GM19438 (cell line): ENCODE measurements around the gene PREP.
"Not testable (repeated sequence)": the region's sequence is repeated elsewhere in the genome, so short reads cannot be mapped to it uniquely, and the experiment has no call there.

Source experiments
- ATAC-seq: cut with Tn5 transposase; IDR thresholded peaks from one replicate; pipeline ENCODE4 v1.9.1; 2021; ENCODE audit warnings: low read depth; ENCODE audit not compliant: unreplicated experiment

Gene PREP

DNA sequence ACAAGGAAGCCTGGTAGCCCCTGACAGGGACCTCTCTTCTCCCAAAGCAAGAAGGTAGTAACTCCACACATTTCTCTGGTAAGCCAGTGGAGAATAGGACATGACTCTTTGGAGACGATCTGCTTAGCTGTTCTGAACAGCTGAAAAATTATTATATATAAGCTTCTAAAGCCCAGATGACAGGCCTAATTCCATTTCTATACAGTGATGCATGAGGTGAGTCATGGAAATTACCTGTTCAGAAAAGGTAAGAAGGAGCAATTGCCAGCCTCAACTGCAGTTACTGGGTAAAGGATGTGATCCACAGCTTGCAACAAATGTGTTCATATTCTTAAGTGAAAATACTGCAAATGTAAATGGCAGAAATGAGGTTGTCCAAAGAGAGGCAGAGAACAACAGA, 54.0 kb downstream of the PREP start:
- ATAC-seq = no peak

DNA sequence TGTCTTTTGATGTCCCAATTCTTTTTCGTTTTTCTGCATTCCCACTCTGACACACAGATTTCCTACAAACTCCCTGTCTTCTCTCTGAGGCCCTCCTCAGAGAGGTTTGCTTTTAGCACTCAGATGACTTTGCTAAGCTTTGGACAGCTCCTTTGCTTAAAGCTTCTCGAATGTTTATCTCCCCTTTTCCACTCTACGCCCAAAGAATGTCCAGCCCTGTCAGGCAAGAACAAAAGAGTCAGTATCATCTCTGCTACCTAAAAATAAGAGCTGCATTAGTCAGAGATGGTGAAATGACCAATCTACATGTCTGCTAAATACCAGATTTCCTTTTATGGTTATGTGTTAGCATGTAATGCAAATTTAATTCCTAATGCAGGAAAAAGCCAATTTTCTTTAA, 56.8 kb downstream of the PREP start:
- ATAC-seq = no peak

GRCh38 chr6:105345506-105345905, 57.4 kb downstream of the PREP start:
- no peak for ATAC-seq

DNA sequence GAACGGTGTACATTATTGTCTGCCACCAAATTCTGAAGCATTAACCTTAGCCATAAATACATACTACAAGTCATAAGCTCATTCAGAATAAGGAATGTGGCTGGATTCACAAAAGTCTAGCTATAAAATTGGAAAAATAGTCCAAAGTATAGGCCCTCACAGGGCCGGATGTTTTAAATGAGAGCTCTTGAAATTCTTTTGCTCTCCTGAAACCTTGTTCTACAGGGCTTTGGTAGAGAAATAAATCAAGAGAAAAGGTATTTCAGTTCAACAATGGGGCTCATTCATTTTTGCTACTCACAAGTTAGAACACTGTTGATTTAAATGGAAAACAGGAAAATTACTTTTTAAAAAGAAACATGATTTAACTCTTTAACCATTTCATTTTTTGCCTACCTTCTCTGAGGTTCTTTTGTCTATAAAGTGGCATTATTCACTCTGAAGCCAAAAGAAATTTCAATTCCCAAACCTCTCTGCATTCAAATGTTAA, 58.0 kb downstream of the PREP start:
- ATAC-seq = no peak

DNA sequence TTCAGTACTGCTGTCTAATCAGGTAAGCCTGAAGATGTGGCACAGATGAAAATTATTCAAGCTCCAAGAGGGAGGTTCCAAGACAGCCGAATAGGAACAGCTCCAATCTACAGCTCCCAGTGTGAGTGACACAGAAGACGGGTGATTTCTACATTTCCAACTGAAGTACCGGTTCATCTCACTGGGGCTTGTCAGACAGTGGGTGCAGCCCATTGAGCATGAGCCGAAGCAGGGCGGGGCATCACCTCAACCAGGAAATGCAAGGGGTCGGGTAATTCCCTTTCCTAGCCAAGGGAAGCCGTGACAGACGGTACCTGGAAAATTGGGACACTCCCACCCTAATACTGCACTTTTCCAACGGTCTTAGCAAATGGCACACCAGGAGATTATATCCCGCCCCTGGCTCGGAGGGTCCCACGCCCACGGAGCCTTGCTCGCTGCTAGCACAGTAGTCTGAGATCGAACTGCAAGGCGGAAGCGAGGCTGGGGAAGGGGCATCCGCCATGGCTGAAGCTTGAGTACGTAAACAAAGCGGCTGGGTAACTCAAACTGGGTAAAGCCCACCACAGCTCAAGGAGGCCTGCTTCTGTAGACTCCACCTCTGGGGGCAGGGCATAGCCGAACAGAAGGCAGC, 64.4 kb downstream of the PREP start:
- ATAC-seq = not testable (repeated sequence)

DNA sequence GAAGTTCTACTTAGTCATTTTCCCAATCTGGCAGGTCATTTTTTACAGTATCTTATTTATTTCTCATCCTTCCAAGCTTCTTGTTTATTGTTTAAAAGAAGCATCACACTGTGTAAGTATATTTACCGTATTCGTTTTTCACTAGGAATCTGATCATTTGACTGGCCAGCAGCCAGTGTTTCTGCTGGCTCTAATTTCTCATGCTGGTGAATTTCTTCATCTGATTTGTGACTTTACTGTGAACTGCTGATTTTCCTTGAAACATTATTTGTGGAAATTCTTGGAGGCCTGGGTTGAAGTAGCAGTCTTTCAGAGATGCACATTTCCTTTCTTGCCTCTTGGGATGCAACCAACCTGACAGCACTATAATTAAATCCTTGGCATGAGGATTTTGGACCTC, 65.9 kb downstream of the PREP start:
- ATAC-seq = no peak

- ATAC-seq = no peak
These were observed 70.3 kb downstream of the PREP start for GRCh38 chr6:105332576-105332975.

DNA sequence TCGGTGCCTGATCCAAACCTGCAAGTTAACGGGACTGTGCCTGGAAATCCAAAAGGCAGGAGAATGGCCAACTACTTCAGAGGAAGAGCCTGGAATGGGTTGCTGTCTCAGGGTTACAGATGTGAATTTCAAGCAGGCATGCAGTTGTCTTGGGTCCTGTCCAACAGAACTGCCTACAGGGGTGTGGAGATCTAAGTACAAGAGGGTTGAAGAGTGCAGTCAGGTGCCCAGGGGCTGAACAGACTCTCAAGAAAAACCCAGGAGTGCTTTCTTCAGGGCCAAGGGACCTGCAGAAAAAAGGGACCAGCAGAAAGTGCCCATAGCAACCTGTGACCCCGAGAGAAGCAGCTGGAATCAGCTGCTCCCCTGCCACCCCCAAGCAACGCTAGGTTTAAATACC, 71.0 kb downstream of the PREP start:
- ATAC-seq = no peak

- no peak for ATAC-seq
These were observed 72.0 kb downstream of the PREP start for GRCh38 chr6:105330913-105331312.

DNA sequence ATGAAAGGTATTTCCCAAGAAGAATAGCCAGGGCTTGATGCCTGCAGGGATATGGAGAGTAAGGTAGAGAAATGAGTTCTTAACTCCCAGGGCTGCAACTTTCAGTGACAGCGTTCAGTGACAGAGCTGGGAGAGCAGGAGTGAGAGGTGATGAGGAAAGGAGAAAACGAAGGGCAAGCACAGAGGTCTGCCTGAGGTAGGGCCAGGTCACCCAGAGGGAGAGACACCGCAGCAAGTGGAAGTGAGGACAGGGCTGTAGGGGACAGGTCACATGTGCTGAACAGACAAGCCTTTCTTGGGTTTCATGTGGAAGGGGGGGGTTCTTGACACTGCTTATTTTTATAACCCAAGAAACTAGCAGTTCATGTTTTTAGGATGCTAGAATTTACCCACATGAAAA, 72.5 kb downstream of the PREP start:
- no peak for ATAC-seq

GRCh38 chr6:105326833-105327770, 75.8 kb downstream of the PREP start:
- no peak for ATAC-seq

DNA sequence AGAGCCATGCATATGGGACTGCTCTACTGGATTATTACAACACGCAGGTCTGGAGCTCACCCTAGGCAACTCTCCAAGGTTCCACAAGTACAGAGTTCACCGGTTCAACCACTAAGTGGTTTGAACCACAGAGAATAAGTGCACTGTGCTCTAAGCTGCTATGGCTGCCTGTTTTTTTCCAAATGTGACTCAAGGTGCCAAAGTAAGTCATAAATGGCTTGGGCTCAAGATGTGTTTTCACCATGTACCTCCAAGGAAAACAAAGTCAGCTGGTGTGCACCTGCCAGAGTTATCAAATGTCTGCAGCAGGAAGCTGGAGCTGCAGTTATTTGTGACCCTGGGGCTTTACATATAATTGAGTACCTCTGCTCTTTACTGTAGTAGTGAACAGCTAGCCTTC, 76.7 kb downstream of the PREP start:
- no peak for ATAC-seq

DNA sequence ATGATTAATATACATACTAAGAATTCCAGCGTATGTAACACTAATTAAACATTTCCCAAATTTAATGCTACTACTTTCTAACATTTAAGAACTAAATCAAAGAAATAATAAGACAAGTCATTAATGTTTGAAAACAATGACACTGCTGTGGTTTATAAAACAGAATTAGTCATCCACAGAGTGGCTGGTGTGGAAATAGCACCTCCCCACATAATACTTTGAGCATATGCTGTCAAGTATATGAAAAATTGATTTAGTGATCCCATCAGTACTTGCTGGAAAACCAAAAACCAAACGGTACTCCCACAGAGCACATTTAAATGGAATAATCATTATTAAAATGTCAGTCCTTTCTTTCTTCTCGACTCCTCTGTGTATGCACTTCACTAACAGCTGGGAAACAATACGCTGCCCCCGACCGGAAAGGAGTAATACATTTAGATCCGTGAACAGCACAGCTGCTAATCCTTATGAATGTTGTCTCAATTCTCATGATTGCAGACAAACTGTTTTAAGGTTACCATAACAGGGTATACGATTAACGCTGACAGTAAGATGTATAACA, 78.4 kb downstream of the PREP start:
- no peak for ATAC-seq

GRCh38 chr6:105322499-105323225, 80.2 kb downstream of the PREP start:
- ATAC-seq = no peak

GRCh38 chr6:105321728-105322127, 81.2 kb downstream of the PREP start:
- no peak for ATAC-seq

- no peak for ATAC-seq
These were observed 81.7 kb downstream of the PREP start for GRCh38 chr6:105321207-105321606.

GRCh38 chr6:105320765-105321164, 82.1 kb downstream of the PREP start:
- no peak for ATAC-seq

GRCh38 chr6:105320271-105320670, 82.6 kb downstream of the PREP start:
- no peak for ATAC-seq

DNA sequence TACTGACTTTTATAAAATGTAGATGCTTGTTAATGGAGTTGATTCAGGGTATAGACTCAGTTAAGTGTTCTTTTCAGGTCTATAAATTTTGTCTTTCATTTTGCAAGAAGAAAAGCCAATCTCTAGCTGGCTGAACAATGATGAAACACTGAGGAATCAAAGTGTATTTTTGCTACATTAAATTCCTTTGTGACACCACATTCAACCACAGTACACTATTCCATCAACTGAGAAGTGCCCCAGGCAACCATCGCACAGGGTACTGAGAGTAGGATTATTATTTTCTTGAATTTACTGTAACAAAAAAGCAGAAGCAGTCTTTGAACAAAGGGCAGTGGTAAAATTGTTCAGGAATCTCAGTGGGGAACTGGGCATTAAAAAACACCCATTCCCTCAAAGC, 83.6 kb downstream of the PREP start:
- no peak for ATAC-seq

- ATAC-seq = no peak
These were observed 84.2 kb downstream of the PREP start for GRCh38 chr6:105318660-105319059.
